ENCODE results near the gene GTF3C6.

GRCh38 chr6:111002350-111002749 lies 43.8 kb downstream of the GTF3C6 start:
- TF ChIP-seq CEBPB (IDR thresholded peaks at IDR 0.05), result no peak
- TF ChIP-seq CBX8 (IDR thresholded peaks at IDR 0.05), result no peak
- TF ChIP-seq ZFP36 (IDR thresholded peaks at IDR 0.05; ENCODE audit: borderline replicate concordance, partially characterized antibody), result no peak
- TF ChIP-seq CTCF (IDR thresholded peaks at IDR 0.05), result no peak
- no peak for TF ChIP-seq HMGXB4 (CRISPR knock-in tag; IDR thresholded peaks at IDR 0.05; ENCODE audit: borderline replicate concordance)
- TF ChIP-seq REST (IDR thresholded peaks at IDR 0.05), result no peak
- TF ChIP-seq ESRRA (IDR thresholded peaks at IDR 0.05; ENCODE audit: borderline replicate concordance, low read length), result no peak
- no peak for TF ChIP-seq RFX5 (IDR thresholded peaks at IDR 0.05)
- TF ChIP-seq EP300 (IDR thresholded peaks at IDR 0.05), result no peak
- no peak for TF ChIP-seq POLR2A (IDR thresholded peaks at IDR 0.05; ENCODE audit: low read length)
- no peak for TF ChIP-seq CBX2 (IDR thresholded peaks at IDR 0.05; ENCODE audit: borderline replicate concordance, low read depth)
